Measurements from ENCODE around the gene ARVCF.
A peak's percentile ranks its signal among the peaks of the same experiment; 100 is the strongest.

Gene ARVCF

GRCh38 chr22:19970031-19970478 lies 46.6 kb downstream of the ARVCF start:
- Mint-ChIP-seq H3K36me3 (ENCODE audit: low read depth) (peaks cover 17% of the 10 kb centered on the region), H3K27me3 (ENCODE audit: low read depth) (peaks cover 3% of the 10 kb centered on the region)

GRCh38 chr22:19969141-19969928 lies 47.3 kb downstream of the ARVCF start:
- Mint-ChIP-seq H3K4me1 (peaks cover 22% of the 10 kb centered on the region), H3K36me3 (ENCODE audit: low read depth) (peaks cover 17% of the 10 kb centered on the region)
- TF ChIP-seq CTCF (IDR thresholded peaks at IDR 0.05; ENCODE audit: unreplicated experiment in 3 of 3), result no peak

More at GRCh38 chr22:19970031-19970478, 46.6 kb downstream of the ARVCF start:
- H3K27ac Mint-ChIP-seq, result no peak overlapping the region
- H3K4me1 Mint-ChIP-seq, result peaks cover 26% of the 10 kb centered on the region
- no peak overlapping the region for H3K4me3 Mint-ChIP-seq
- H3K9me3 Mint-ChIP-seq, result no peaks in the 10 kb centered on the region
- TF ChIP-seq CTCF (IDR thresholded peaks at IDR 0.05; ENCODE audit: unreplicated experiment in 3 of 3), result no peak

DNA sequence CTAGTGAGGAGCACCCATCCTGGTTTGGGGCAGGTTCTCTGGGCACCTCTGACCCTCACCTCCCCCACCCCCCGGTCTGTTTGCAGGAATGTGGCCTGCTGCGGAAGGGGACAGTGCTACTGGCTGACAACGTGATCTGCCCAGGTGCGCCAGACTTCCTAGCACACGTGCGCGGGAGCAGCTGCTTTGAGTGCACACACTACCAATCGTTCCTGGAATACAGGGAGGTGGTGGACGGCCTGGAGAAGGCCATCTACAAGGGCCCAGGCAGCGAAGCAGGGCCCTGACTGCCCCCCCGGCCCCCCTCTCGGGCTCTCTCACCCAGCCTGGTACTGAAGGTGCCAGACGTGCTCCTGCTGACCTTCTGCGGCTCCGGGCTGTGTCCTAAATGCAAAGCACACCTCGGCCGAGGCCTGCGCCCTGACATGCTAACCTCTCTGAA lies 48.2 kb downstream of the ARVCF start:
- Mint-ChIP-seq H3K4me1 (peaks cover 22% of the 10 kb centered on the region), H3K36me3 (ENCODE audit: low read depth) (peaks cover 17% of the 10 kb centered on the region), H3K27ac (no peak overlapping the region), H3K27me3 (ENCODE audit: low read depth) (peaks cover 3% of the 10 kb centered on the region), H3K4me3 (no peak overlapping the region), H3K9me3 (no peaks in the 10 kb centered on the region)
- no peak for TF ChIP-seq CTCF (IDR thresholded peaks at IDR 0.05; ENCODE audit: unreplicated experiment in 3 of 3)

More at GRCh38 chr22:19969141-19969928, 47.3 kb downstream of the ARVCF start:
- no peaks in the 10 kb centered on the region for H3K9me3 Mint-ChIP-seq
- peaks cover 3% of the 10 kb centered on the region for H3K27me3 Mint-ChIP-seq (ENCODE audit: low read depth)
- no peak overlapping the region for H3K4me3 Mint-ChIP-seq
- no peak overlapping the region for H3K27ac Mint-ChIP-seq

DNA sequence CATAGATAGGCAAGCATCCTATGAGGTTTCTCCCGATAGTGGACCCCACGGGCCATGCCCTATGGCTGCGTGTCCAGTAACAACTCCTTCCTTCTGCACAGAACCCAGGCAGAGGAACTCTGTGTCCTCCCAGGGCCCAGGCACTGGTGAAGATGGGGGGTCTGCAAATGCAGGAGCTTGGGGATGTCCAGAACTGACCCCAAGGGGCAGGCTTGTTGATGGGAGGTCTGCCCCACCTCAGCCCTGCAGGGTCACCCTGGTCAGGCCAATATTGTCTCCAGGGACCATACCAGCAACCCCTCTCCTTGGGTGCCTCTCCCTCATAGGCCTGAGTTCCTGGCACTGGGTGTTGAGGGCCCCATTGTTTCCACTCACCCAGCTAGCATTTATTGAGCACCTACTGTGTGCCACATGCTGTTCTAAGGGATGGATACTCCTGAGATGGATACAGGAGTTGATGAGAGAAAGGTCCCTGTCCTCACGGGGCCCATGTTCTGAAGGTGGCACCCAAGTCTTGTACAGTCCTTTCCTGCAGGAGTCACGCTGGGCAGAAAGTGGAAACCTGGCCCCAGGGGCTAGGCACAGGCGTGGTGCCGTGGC lies 48.7 kb downstream of the ARVCF start:
- Mint-ChIP-seq H3K4me3 (no peak overlapping the region), H3K27ac (no peak overlapping the region), H3K9me3 (no peaks in the 10 kb centered on the region), H3K27me3 (ENCODE audit: low read depth) (peaks cover 3% of the 10 kb centered on the region), H3K4me1 (peaks cover 22% of the 10 kb centered on the region), H3K36me3 (ENCODE audit: low read depth) (peaks cover 17% of the 10 kb centered on the region)
- no peak for TF ChIP-seq CTCF (IDR thresholded peaks at IDR 0.05; ENCODE audit: unreplicated experiment in 3 of 3)

DNA sequence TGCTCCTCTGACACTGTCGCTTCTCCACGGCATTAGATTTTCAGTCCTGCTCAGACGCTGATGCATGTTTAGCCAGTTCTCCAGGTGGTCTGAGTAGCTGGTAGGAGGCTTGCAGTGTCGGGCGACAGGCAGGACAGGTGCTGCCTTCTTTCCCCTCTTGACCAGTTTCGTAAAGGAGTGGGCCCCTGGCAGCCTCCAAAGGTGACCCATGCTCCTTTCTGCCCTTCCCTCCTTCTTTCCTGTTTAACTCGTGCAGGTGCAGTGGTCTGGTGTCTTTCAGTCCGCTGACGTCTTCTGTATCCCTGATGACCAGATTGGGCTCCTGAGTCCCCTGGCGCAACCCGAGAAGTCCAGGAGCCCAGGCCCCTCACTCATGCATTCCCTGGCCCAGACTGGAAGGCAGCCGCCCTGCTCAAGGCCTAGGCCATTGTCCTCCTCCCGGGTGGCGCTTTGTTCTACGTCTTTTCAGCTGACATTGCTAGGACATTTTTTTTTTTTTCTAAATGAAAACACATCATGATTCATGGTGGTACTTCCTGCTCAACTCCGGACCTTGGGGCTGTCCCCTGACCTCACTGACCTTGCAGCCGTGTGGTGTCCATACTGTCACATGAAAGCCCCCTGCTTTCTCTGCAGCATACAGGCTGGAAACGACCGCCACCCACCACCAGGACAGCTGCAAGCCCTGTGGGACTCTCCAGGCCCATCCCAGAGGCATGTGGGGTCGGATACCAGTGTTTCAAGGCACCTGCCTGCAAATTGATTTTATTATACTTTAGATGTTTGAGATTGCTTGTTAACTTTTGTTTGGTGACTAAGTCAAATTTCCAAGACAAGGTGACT lies 49.5 kb downstream of the ARVCF start:
- H3K4me3 Mint-ChIP-seq, result no peak overlapping the region
- no peak for TF ChIP-seq CTCF (IDR thresholded peaks at IDR 0.05; ENCODE audit: unreplicated experiment in 3 of 3)
- peaks cover 22% of the 10 kb centered on the region for H3K4me1 Mint-ChIP-seq
- no peaks in the 10 kb centered on the region for H3K9me3 Mint-ChIP-seq
- peaks cover 3% of the 10 kb centered on the region for H3K27me3 Mint-ChIP-seq (ENCODE audit: low read depth)
- H3K27ac Mint-ChIP-seq, result peak overlapping the region; percentile 10 to 58 (median 24)
- peaks cover 16% of the 10 kb centered on the region for H3K36me3 Mint-ChIP-seq (ENCODE audit: low read depth)

Data from nephron (organoid).